Progenitor cell of endocrine pancreas (in vitro differentiated cells): ENCODE measurements around the gene RBP5. TPM values are rescaled to one million over a fixed set of nuclear protein-coding genes. Genes with fewer than 3 reads are reported as not detected.

Experiments
- DNase-seq: peaks from one replicate; pipeline ENCODE4 v3.0.0; 2021; ENCODE audit warnings: low spot score; ENCODE audit not compliant: unreplicated experiment
- H3K27ac Mint-ChIP-seq: 2 replicates; pipeline ENCODE4 v1.8.0; 2021; ENCODE audit warnings: mild to moderate bottlenecking, moderate library complexity, mixed read lengths
- H3K27me3 Mint-ChIP-seq: 2 replicates; pipeline ENCODE4 v1.8.0; 2021; ENCODE audit warnings: mixed read lengths
- H3K36me3 Mint-ChIP-seq: 2 replicates; pipeline ENCODE4 v1.8.0; 2022; ENCODE audit warnings: mixed read lengths; ENCODE audit not compliant: insufficient read depth
- H3K4me1 Mint-ChIP-seq: 2 replicates; pipeline ENCODE4 v1.8.0; 2021; ENCODE audit warnings: low read depth, mixed read lengths
- H3K4me3 Mint-ChIP-seq: 2 replicates; pipeline ENCODE4 v1.8.0; 2021; ENCODE audit warnings: low read depth, mild to moderate bottlenecking, moderate library complexity, mixed read lengths
- H3K9me3 Mint-ChIP-seq: 2 replicates; pipeline ENCODE4 v1.8.0; 2021; ENCODE audit warnings: low read depth, mixed read lengths
- total RNA-seq: library from RNA; stranded (reverse); gene quantifications from 2 replicates; pipeline ENCODE4 v1.2.1, GENCODE V29; 2021
- TF ChIP-seq, protein P1 (sequence below): fragments of 200-600 bp; sonication (generic); IDR thresholded peaks from one replicate; pipeline ENCODE4 v1.5.0; 2021; ENCODE audit warnings: antibody characterized with exemption, mild to moderate bottlenecking; ENCODE audit not compliant: unreplicated experiment

RBP5 gene
- total RNA-seq, 1 donor from 2014 or later: 5.8 TPM

DNA sequence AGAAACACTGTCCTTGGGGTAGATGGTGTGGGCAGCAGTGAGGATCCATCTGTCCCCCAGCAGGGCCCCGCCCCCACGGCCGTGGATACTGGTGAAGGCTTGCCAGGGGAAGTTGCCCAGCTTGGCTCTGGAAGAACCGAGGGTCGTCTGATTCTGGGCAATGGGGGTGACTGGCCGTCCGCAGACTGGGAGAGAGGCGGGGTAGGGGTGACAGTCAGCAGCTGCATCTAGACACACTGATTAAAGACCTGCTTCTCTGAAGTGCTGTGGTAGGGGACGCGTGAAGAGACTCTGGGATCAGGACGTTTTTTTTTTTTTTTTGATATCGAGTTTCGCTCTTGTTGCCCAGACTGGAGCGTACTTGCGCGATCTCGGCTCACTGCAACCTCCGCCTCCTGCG is 31.7 kb downstream of the RBP5 start:
- no peak overlapping the region for H3K4me3 Mint-ChIP-seq
- H3K27ac Mint-ChIP-seq: peak overlapping the region; percentile 51

DNA sequence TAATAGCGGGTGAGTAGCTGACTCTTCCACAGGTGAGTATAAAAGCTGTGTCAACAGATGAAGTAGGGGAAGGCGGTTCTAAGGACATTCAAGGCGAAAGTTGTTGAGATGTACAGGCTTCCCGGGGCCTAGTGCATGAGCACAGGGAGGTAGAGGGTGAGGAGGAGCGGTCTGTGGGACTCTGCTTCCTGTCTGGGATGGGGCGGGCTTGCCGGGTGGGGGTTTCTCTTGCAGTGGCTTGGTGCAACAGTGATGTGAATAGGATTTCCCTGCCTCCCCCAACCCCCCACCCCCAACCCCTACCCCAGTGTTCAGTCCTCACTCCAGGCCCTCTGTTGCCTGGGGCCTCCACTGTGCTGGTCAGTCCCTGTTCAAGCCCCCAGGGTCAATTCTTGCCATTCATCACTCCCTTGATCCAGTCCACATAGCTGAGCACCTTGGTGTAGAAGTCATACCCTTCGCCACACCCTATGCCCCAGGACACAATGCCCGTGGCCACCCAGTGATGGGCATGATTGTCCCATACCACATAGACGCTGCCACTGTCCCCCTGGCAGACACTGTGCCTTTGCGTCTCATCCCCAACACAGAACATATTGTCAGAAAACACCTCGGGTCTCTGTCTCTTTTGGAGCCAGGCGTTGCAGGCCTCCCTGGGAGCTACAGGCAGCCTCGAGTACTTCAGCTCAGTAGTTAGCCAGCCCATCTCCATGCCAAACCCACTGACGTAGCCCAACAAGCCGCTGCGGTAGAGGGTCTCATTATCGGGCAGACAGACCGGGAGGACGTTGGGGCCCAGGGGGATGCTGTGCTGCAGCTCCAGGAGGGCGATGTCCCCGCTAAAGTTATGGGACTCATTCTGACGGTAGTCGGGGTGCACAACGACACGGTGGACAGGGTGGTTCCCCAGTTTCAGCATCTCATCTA is 32.4 kb downstream of the RBP5 start:
- Mint-ChIP-seq H3K4me3 (no peak overlapping the region), H3K9me3 (no peaks in the 10 kb centered on the region), H3K27me3 (peaks cover 18% of the 10 kb centered on the region), H3K4me1 (peaks cover 4% of the 10 kb centered on the region), H3K36me3 (peaks cover 9% of the 10 kb centered on the region), H3K27ac (peak overlapping the region; percentile 25)
- DNase-seq: no peak
- TF ChIP-seq, protein P1, sequence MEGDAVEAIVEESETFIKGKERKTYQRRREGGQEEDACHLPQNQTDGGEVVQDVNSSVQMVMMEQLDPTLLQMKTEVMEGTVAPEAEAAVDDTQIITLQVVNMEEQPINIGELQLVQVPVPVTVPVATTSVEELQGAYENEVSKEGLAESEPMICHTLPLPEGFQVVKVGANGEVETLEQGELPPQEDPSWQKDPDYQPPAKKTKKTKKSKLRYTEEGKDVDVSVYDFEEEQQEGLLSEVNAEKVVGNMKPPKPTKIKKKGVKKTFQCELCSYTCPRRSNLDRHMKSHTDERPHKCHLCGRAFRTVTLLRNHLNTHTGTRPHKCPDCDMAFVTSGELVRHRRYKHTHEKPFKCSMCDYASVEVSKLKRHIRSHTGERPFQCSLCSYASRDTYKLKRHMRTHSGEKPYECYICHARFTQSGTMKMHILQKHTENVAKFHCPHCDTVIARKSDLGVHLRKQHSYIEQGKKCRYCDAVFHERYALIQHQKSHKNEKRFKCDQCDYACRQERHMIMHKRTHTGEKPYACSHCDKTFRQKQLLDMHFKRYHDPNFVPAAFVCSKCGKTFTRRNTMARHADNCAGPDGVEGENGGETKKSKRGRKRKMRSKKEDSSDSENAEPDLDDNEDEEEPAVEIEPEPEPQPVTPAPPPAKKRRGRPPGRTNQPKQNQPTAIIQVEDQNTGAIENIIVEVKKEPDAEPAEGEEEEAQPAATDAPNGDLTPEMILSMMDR: no peak

More for the DNA sequence above, 31.7 kb downstream of the RBP5 start:
- Mint-ChIP-seq H3K9me3 (no peaks in the 10 kb centered on the region), H3K27me3 (peaks cover 16% of the 10 kb centered on the region), H3K36me3 (peaks cover 9% of the 10 kb centered on the region), H3K4me1 (peaks cover 4% of the 10 kb centered on the region)
- no peak for DNase-seq
- TF ChIP-seq, protein P1: no peak

DNA sequence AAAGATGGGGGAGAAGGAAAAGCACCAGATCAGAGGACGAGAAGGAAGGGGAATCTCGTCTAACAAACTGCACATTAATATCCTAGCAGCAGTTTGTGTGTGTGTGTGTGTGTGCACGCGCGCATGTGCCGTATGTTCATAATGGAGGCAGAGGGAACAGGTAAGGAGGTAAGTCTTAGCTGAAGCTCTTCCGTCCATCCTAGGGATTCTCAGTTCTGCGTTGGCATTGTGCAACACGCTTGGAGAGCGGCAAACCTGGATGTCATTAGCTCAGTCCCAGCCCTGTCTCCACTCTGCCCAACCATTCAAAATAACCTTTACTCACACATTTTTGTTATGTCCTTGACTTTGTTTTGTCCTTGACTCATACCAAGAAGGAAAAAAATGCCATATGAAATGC is 34.8 kb downstream of the RBP5 start:
- peaks cover 4% of the 10 kb centered on the region for H3K4me1 Mint-ChIP-seq
- H3K4me3 Mint-ChIP-seq: no peak overlapping the region
- TF ChIP-seq, protein P1: no peak
- H3K27ac Mint-ChIP-seq: no peak overlapping the region
- no peak for DNase-seq
- no peaks in the 10 kb centered on the region for H3K9me3 Mint-ChIP-seq
- peaks cover 32% of the 10 kb centered on the region for H3K27me3 Mint-ChIP-seq
- H3K36me3 Mint-ChIP-seq: peaks cover 5% of the 10 kb centered on the region

DNA sequence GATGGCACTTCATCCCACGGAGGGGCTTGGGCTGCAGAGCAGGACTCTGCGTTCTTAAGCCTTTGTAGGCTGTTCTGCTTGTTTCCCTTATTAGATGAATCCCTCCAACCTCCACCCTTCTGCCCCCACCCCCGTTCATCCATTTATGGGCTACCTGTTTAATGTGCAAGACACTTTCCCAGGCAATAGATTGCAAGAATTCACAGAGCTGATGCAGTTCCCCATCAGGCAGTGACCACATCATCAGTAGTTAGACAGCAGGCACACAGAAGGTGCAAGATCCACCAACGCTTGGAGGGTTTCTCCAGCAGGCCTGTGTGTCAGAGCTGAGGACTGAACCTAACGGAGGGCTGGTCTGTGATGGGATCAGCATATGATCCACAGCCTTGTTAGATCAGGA is 35.2 kb downstream of the RBP5 start:
- Mint-ChIP-seq H3K4me1 (peaks cover 4% of the 10 kb centered on the region), H3K4me3 (no peak overlapping the region), H3K9me3 (no peaks in the 10 kb centered on the region), H3K27me3 (peaks cover 33% of the 10 kb centered on the region), H3K27ac (no peak overlapping the region), H3K36me3 (peaks cover 3% of the 10 kb centered on the region)
- TF ChIP-seq, protein P1: no peak
- DNase-seq: no peak

DNA sequence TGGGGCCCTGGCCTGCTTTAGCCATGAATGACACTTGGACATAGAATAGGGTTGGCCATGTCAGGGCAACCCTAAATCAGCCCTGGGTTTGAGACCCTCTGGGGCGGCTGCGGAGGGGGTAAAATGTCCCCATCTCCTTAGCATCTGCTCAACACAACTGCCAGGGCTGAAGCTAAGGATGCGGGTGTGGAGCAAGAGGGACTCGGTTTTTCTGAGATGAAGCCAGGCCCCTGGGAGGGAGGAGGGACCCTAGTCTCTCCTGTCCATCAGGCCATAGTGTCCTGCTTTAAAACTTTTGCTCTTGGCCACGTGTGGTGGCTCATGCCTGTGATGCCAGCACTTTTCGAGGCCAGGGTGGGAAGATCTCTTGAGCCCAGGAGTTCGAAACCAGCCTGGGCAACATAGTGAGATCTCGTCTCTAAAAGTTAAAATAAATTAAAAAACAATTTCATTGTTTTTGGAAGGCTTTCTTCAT is 35.7 kb downstream of the RBP5 start:
- Mint-ChIP-seq H3K4me3 (no peak overlapping the region), H3K36me3 (no peaks in the 10 kb centered on the region), H3K27me3 (peaks cover 33% of the 10 kb centered on the region), H3K9me3 (no peaks in the 10 kb centered on the region), H3K27ac (no peak overlapping the region), H3K4me1 (peaks cover 4% of the 10 kb centered on the region)
- TF ChIP-seq, protein P1: no peak
- no peak for DNase-seq
